Hematopoietic multipotent progenitor cell treated with erythropoietin and hydrocortisone succinate and interleukin-3 and kit ligand, for 17 days (in vitro differentiated cells): ENCODE measurements around the gene PCDHB11.
"Not testable (repeated sequence)": the region's sequence is repeated elsewhere in the genome, so short reads cannot be mapped to it uniquely, and the experiment has no call there.

Source experiments
- DNase-seq: peaks from one replicate; pipeline ENCODE4 v3.0.0-alpha.2; 2015; ENCODE audit warnings: low spot score

The PCDHB11 gene

GRCh38 chr5:141199359-141200235 lies at the start of gene PCDHB11:
TSS of gene PCDHB11 (plus strand) at chr5:141199627. CDS start at chr5:141199775, 148 bp downstream.
- DNase-seq: no peak

GRCh38 chr5:141149812-141150211 lies 49.6 kb upstream of the PCDHB11 start, which contains the start of gene PCDHB6:
TSS of gene PCDHB6 (plus strand) at chr5:141150057. CDS start at chr5:141150258, 201 bp downstream.
- DNase-seq: no peak

GRCh38 chr5:141150224-141150992 lies 49.0 kb upstream of the PCDHB11 start:
- no peak for DNase-seq

- DNase-seq: no peak
Measured at GRCh38 chr5:141150993-141151325, 48.5 kb upstream of the PCDHB11 start.

GRCh38 chr5:141151632-141152031 lies 47.8 kb upstream of the PCDHB11 start:
- DNase-seq: not testable (repeated sequence)

- not testable (repeated sequence) for DNase-seq
Measured at GRCh38 chr5:141152096-141152495, 47.3 kb upstream of the PCDHB11 start.

- DNase-seq: no peak
Measured at GRCh38 chr5:141155540-141156374, 43.7 kb upstream of the PCDHB11 start.

- DNase-seq: not testable (repeated sequence)
Measured at GRCh38 chr5:141157356-141157755, 42.1 kb upstream of the PCDHB11 start.

- DNase-seq: not testable (repeated sequence)
Measured at GRCh38 chr5:141157901-141158300, 41.5 kb upstream of the PCDHB11 start.

- no peak for DNase-seq
Measured at GRCh38 chr5:141172381-141173204, 26.8 kb upstream of the PCDHB11 start, which contains the start of gene PCDHB7. TSS of gene PCDHB7 (plus strand) at chr5:141172644. CDS start at chr5:141172836, 192 bp downstream.

- DNase-seq: not testable (repeated sequence)
Measured at GRCh38 chr5:141174291-141175104, 24.9 kb upstream of the PCDHB11 start.

- DNase-seq: no peak
Measured at GRCh38 chr5:141175933-141176332, 23.5 kb upstream of the PCDHB11 start.

GRCh38 chr5:141177577-141178191 lies 21.7 kb upstream of the PCDHB11 start, which contains the start of gene PCDHB8:
TSS of gene PCDHB8 (plus strand) at chr5:141177790. CDS start at chr5:141178035, 245 bp downstream.
- not testable (repeated sequence) for DNase-seq

GRCh38 chr5:141179371-141179770 lies 20.1 kb upstream of the PCDHB11 start:
- DNase-seq: not testable (repeated sequence)

- DNase-seq: not testable (repeated sequence)
Measured at GRCh38 chr5:141179876-141180275, 19.6 kb upstream of the PCDHB11 start.

GRCh38 chr5:141180313-141180712 lies 19.1 kb upstream of the PCDHB11 start:
- no peak for DNase-seq

- DNase-seq: no peak
Measured at GRCh38 chr5:141182248-141182647, 17.2 kb upstream of the PCDHB11 start, which contains the start of gene PCDHB16. TSS of gene PCDHB16 (plus strand) at chr5:141182387. CDS start at chr5:141182560, 173 bp downstream.

- not testable (repeated sequence) for DNase-seq
Measured at GRCh38 chr5:141184117-141184855, 15.1 kb upstream of the PCDHB11 start.
